ENCODE data around the gene GPC6.

The GPC6 gene

GRCh38 chr13:93368718-93369117, 142.1 kb downstream of the GPC6 start:
- no peak overlapping the region for H3K14ac ChIP-seq (ENCODE audit: low read length)
- H3K4me1 ChIP-seq (ENCODE audit: control insufficient read depth in 2 of 2, insufficient read depth in 1 of 2, low read depth in 1 of 2, low read length in 2 of 2), result no peaks in the 10 kb centered on the region
- H2BK120ac ChIP-seq (ENCODE audit: low read depth, low read length), result no peak overlapping the region
- H3K79me1 ChIP-seq (ENCODE audit: low read depth, low read length), result no peaks in the 10 kb centered on the region
- no peak for DNase-seq (ENCODE audit: low spot score)
- H3K4me2 ChIP-seq (ENCODE audit: insufficient read depth, low read length, poor library complexity, severe bottlenecking), result no peak overlapping the region
- no peak overlapping the region for H2AK5ac ChIP-seq (ENCODE audit: low read depth, low read length)
- H2BK15ac ChIP-seq (ENCODE audit: low read length), result no peak overlapping the region
- no peaks in the 10 kb centered on the region for H3K9me3 ChIP-seq (replicated peaks in 1 of 2; ENCODE audit: control insufficient read depth in 2 of 2, insufficient read depth in 1 of 2, low read depth in 1 of 2, low read length in 2 of 2)
- no peak overlapping the region for H4K91ac ChIP-seq (ENCODE audit: low read depth, low read length, poor library complexity)
- H3K23ac ChIP-seq (ENCODE audit: low read depth, low read length, poor library complexity), result no peak overlapping the region
- H2BK5ac ChIP-seq (ENCODE audit: low read length), result no peak overlapping the region
- no peak overlapping the region for H3K4ac ChIP-seq (ENCODE audit: low read length)
- no peak overlapping the region for H2BK12ac ChIP-seq (ENCODE audit: low read length)
- H2AFZ ChIP-seq (ENCODE audit: low read length), result no peak overlapping the region
- no peak overlapping the region for H3K18ac ChIP-seq (ENCODE audit: low read length)
- no peak overlapping the region for H4K8ac ChIP-seq (ENCODE audit: low read depth, low read length)
- H3K27ac ChIP-seq (replicated peaks; ENCODE audit: low read length), result no peak overlapping the region
- no peak overlapping the region for H3K9ac ChIP-seq (ENCODE audit: low read depth, low read length, poor library complexity)
- no peak overlapping the region for H3K4me3 ChIP-seq (ENCODE audit: low read length in 2 of 2)
- no peaks in the 10 kb centered on the region for H3K27me3 ChIP-seq (ENCODE audit: control insufficient read depth in 3 of 3, insufficient read depth in 3 of 3, low read depth in 1 of 3, low read length in 3 of 3)
- no peaks in the 10 kb centered on the region for H3K36me3 ChIP-seq (replicated peaks in 1 of 2; ENCODE audit: control insufficient read depth in 2 of 2, insufficient read depth in 2 of 2, low read length in 2 of 2)

DNA sequence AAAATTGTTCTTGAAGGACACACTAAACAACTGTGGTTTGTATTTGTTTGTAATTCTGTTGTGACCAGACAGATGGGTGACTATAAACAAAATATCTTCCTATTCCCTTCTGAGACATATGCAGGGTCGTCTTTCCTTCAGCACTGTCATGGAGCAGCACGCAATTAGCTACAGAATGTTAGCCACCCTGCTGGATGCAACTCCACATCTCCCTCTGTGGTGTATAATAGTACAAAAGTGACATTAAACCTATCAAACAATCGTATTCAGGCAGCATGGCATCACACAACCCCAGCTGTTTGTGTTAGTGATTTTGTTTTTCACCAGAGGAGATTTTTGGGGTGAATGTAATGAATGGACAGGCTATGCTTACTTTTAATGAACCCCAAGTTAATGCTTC, 146.2 kb downstream of the GPC6 start:
- Histone ChIP-seq H3K4ac (ENCODE audit: low read length) (no peak overlapping the region), H3K27ac (replicated peaks; ENCODE audit: low read length) (no peak overlapping the region), H2AK5ac (ENCODE audit: low read depth, low read length) (no peak overlapping the region), H2BK120ac (ENCODE audit: low read depth, low read length) (no peak overlapping the region), H3K9ac (ENCODE audit: low read depth, low read length, poor library complexity) (no peak overlapping the region), H3K36me3 (replicated peaks in 1 of 2; ENCODE audit: control insufficient read depth in 2 of 2, insufficient read depth in 2 of 2, low read length in 2 of 2) (no peaks in the 10 kb centered on the region), H2BK12ac (ENCODE audit: low read length) (no peak overlapping the region), H4K8ac (ENCODE audit: low read depth, low read length) (no peak overlapping the region), H3K27me3 (ENCODE audit: control insufficient read depth in 3 of 3, insufficient read depth in 3 of 3, low read depth in 1 of 3, low read length in 3 of 3) (no peaks in the 10 kb centered on the region), H3K18ac (ENCODE audit: low read length) (no peak overlapping the region), H3K79me1 (ENCODE audit: low read depth, low read length) (no peaks in the 10 kb centered on the region), H3K9me3 (replicated peaks in 1 of 2; ENCODE audit: control insufficient read depth in 2 of 2, insufficient read depth in 1 of 2, low read depth in 1 of 2, low read length in 2 of 2) (no peaks in the 10 kb centered on the region), H3K4me3 (ENCODE audit: low read length in 2 of 2) (no peak overlapping the region), H3K4me2 (ENCODE audit: insufficient read depth, low read length, poor library complexity, severe bottlenecking) (no peak overlapping the region), H3K14ac (ENCODE audit: low read length) (no peak overlapping the region), H4K91ac (ENCODE audit: low read depth, low read length, poor library complexity) (no peak overlapping the region), H3K4me1 (ENCODE audit: control insufficient read depth in 2 of 2, insufficient read depth in 1 of 2, low read depth in 1 of 2, low read length in 2 of 2) (no peaks in the 10 kb centered on the region), H2AFZ (ENCODE audit: low read length) (no peak overlapping the region), H2BK15ac (ENCODE audit: low read length) (no peak overlapping the region), H3K23ac (ENCODE audit: low read depth, low read length, poor library complexity) (no peak overlapping the region), H2BK5ac (ENCODE audit: low read length) (no peak overlapping the region)
- DNase-seq (ENCODE audit: low spot score), result no peak
- no CpG with 5 or more reads among the region's 3 CpGs for WGBS, 2 donors (ENCODE audit: extremely low coverage in 2 of 2, insufficient read length in 2 of 2, insufficient replicate concordance in 1 of 2)

GRCh38 chr13:93375491-93375890, 148.9 kb downstream of the GPC6 start:
- no peak overlapping the region for H3K4me2 ChIP-seq (ENCODE audit: insufficient read depth, low read length, poor library complexity, severe bottlenecking)
- no peak overlapping the region for H3K14ac ChIP-seq (ENCODE audit: low read length)
- H4K8ac ChIP-seq (ENCODE audit: low read depth, low read length), result no peak overlapping the region
- DNase-seq (ENCODE audit: low spot score), result no peak
- no peak overlapping the region for H3K4me3 ChIP-seq (ENCODE audit: low read length in 2 of 2)
- no peak overlapping the region for H2AFZ ChIP-seq (ENCODE audit: low read length)
- peaks cover 0 to 2% of the 10 kb centered on the region in 2 donors for H3K4me1 ChIP-seq (ENCODE audit: control insufficient read depth in 2 of 2, insufficient read depth in 1 of 2, low read depth in 1 of 2, low read length in 2 of 2)
- H2BK15ac ChIP-seq (ENCODE audit: low read length), result no peak overlapping the region
- H2AK5ac ChIP-seq (ENCODE audit: low read depth, low read length), result no peak overlapping the region
- no peaks in the 10 kb centered on the region for H3K36me3 ChIP-seq (replicated peaks in 1 of 2; ENCODE audit: control insufficient read depth in 2 of 2, insufficient read depth in 2 of 2, low read length in 2 of 2)
- no peak overlapping the region for H3K27ac ChIP-seq (replicated peaks; ENCODE audit: low read length)
- no CpG with 5 or more reads among the region's 6 CpGs for WGBS, 2 donors (ENCODE audit: extremely low coverage in 2 of 2, insufficient read length in 2 of 2, insufficient replicate concordance in 1 of 2)
- H3K27me3 ChIP-seq (ENCODE audit: control insufficient read depth in 3 of 3, insufficient read depth in 3 of 3, low read depth in 1 of 3, low read length in 3 of 3), result no peaks in the 10 kb centered on the region
- H2BK12ac ChIP-seq (ENCODE audit: low read length), result no peak overlapping the region
- H3K79me1 ChIP-seq (ENCODE audit: low read depth, low read length), result no peaks in the 10 kb centered on the region
- H3K18ac ChIP-seq (ENCODE audit: low read length), result no peak overlapping the region
- H4K91ac ChIP-seq (ENCODE audit: low read depth, low read length, poor library complexity), result no peak overlapping the region
- no peaks in the 10 kb centered on the region for H3K9me3 ChIP-seq (replicated peaks in 1 of 2; ENCODE audit: control insufficient read depth in 2 of 2, insufficient read depth in 1 of 2, low read depth in 1 of 2, low read length in 2 of 2)
- no peak overlapping the region for H3K23ac ChIP-seq (ENCODE audit: low read depth, low read length, poor library complexity)
- H3K9ac ChIP-seq (ENCODE audit: low read depth, low read length, poor library complexity), result no peak overlapping the region
- no peak overlapping the region for H3K4ac ChIP-seq (ENCODE audit: low read length)
- H2BK120ac ChIP-seq (ENCODE audit: low read depth, low read length), result no peak overlapping the region
- H2BK5ac ChIP-seq (ENCODE audit: low read length), result no peak overlapping the region

GRCh38 chr13:93377196-93377595, 150.6 kb downstream of the GPC6 start:
- Histone ChIP-seq H3K23ac (ENCODE audit: low read depth, low read length, poor library complexity) (no peak overlapping the region), H2BK120ac (ENCODE audit: low read depth, low read length) (no peak overlapping the region), H3K9me3 (replicated peaks in 1 of 2; ENCODE audit: control insufficient read depth in 2 of 2, insufficient read depth in 1 of 2, low read depth in 1 of 2, low read length in 2 of 2) (no peaks in the 10 kb centered on the region), H4K91ac (ENCODE audit: low read depth, low read length, poor library complexity) (no peak overlapping the region), H3K18ac (ENCODE audit: low read length) (no peak overlapping the region), H4K8ac (ENCODE audit: low read depth, low read length) (no peak overlapping the region), H2BK5ac (ENCODE audit: low read length) (no peak overlapping the region), H2AK5ac (ENCODE audit: low read depth, low read length) (no peak overlapping the region), H2BK15ac (ENCODE audit: low read length) (no peak overlapping the region), H3K4me2 (ENCODE audit: insufficient read depth, low read length, poor library complexity, severe bottlenecking) (no peak overlapping the region), H2BK12ac (ENCODE audit: low read length) (no peak overlapping the region), H3K9ac (ENCODE audit: low read depth, low read length, poor library complexity) (no peak overlapping the region), H2AFZ (ENCODE audit: low read length) (no peak overlapping the region), H3K36me3 (replicated peaks in 1 of 2; ENCODE audit: control insufficient read depth in 2 of 2, insufficient read depth in 2 of 2, low read length in 2 of 2) (no peaks in the 10 kb centered on the region), H3K14ac (ENCODE audit: low read length) (no peak overlapping the region), H3K4me3 (ENCODE audit: low read length in 2 of 2) (no peak overlapping the region), H3K27ac (replicated peaks; ENCODE audit: low read length) (no peak overlapping the region), H3K79me1 (ENCODE audit: low read depth, low read length) (no peaks in the 10 kb centered on the region), H3K27me3 (ENCODE audit: control insufficient read depth in 3 of 3, insufficient read depth in 3 of 3, low read depth in 1 of 3, low read length in 3 of 3) (no peaks in the 10 kb centered on the region), H3K4me1 (ENCODE audit: control insufficient read depth in 2 of 2, insufficient read depth in 1 of 2, low read depth in 1 of 2, low read length in 2 of 2) (peaks cover 0 to 2% of the 10 kb centered on the region in 2 donors), H3K4ac (ENCODE audit: low read length) (no peak overlapping the region)
- DNase-seq (ENCODE audit: low spot score), result no peak
- WGBS, 2 donors (ENCODE audit: extremely low coverage in 2 of 2, insufficient read length in 2 of 2, insufficient replicate concordance in 1 of 2), result no CpG with 5 or more reads among the region's 5 CpGs

All from neuronal stem cell (in vitro differentiated cells).